ENCODE results near the gene MAP1LC3B2. TPM values are rescaled to one million over a fixed set of nuclear protein-coding genes. Genes with fewer than 3 reads are reported as not detected.

Gene MAP1LC3B2
- total and polyA plus RNA-seq, 2 of the 8 experiments (the other 6 are each of a cell fraction or from before 2014, with no cell fraction given) = 0.39 to 1.5 TPM

DNA sequence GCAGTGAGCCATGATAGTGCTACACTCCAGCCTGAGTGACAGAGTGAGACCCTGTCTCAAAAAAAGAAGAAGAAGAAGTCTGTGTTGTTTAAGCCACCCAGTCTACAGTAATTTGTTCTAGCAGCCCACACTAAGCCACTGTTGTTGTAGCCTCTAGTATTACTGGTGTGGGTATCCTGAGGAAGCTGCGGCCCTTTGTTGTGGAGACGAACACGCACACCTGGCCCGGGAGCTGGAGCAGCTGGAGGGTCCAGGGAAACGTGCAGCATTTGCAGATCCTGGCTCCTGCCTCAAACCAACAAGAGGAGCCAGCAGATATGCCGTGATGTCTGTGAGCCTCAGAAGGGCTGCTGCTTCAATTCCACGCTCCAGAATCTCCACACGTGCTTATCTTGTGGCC lies 65.3 kb downstream of the MAP1LC3B2 start (continued):
- no peak for TF ChIP-seq TAF7 (optimal IDR thresholded peaks at IDR 0.05; ENCODE audit: borderline replicate concordance, low read depth, low read length)
- no peak for TF ChIP-seq GABPA (IDR thresholded peaks at IDR 0.05; ENCODE audit: borderline replicate concordance, insufficient read depth, low read length)
- no peak for TF ChIP-seq SP2 (IDR thresholded peaks at IDR 0.05; ENCODE audit: low read length)

Measured in H1 (cell line).